ENCODE results near the gene ANKRD31. TPM values are rescaled to one million over a fixed set of nuclear protein-coding genes. Genes with fewer than 3 reads are reported as not detected.

Gene ANKRD31
- total RNA-seq, 1 experiment from 2014 or later = 0.30 TPM

DNA sequence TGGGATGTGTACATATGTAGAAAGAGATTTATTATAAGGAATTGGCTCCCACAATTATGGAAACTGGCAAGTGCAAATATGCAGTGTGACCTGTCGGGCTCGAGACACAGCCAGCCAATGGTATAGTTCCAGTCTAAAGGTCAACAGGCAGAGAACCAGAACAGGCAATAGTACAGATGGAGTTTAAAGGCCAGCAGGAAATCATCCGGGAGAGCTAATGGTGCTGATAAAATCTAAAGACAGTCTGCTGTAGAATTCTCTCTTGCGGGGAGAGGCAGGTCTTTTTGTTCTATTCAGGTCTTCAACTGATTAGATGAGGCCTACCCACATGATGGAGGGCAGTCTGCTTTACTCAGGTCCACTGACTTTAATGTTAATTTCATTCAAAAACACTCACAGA is 21.8 kb downstream of the ANKRD31 start (continued):
- no peak for TF ChIP-seq TCF7L2 (IDR thresholded peaks at IDR 0.05; ENCODE audit: borderline replicate concordance, extremely low read depth, insufficient read depth, insufficient read length)
- no peak for TF ChIP-seq ZBTB33 (IDR thresholded peaks at IDR 0.05; ENCODE audit: extremely low read depth, insufficient replicate concordance, low read length)
- no peak for TF ChIP-seq SP1 (IDR thresholded peaks at IDR 0.05; ENCODE audit: low read depth)
- TF ChIP-seq POLR2A (IDR thresholded peaks at IDR 0.05; ENCODE audit: borderline replicate concordance, extremely low read depth, insufficient read depth, insufficient read length) = no peak
- no peak for TF ChIP-seq JUND (IDR thresholded peaks at IDR 0.05)
- TF ChIP-seq SIN3A (IDR thresholded peaks at IDR 0.05; ENCODE audit: low read depth) = no peak
- no peak for TF ChIP-seq FOSL1 (IDR thresholded peaks at IDR 0.05; ENCODE audit: low read depth)
- TF ChIP-seq EZH2phosphoT487 (IDR thresholded peaks at IDR 0.05; ENCODE audit: borderline replicate concordance) = no peak
- no peak for TF ChIP-seq CBX3 (IDR thresholded peaks at IDR 0.05; ENCODE audit: low read depth)
- no peak for TF ChIP-seq SRF (IDR thresholded peaks at IDR 0.05; ENCODE audit: low read depth)
- TF ChIP-seq, protein P1, sequence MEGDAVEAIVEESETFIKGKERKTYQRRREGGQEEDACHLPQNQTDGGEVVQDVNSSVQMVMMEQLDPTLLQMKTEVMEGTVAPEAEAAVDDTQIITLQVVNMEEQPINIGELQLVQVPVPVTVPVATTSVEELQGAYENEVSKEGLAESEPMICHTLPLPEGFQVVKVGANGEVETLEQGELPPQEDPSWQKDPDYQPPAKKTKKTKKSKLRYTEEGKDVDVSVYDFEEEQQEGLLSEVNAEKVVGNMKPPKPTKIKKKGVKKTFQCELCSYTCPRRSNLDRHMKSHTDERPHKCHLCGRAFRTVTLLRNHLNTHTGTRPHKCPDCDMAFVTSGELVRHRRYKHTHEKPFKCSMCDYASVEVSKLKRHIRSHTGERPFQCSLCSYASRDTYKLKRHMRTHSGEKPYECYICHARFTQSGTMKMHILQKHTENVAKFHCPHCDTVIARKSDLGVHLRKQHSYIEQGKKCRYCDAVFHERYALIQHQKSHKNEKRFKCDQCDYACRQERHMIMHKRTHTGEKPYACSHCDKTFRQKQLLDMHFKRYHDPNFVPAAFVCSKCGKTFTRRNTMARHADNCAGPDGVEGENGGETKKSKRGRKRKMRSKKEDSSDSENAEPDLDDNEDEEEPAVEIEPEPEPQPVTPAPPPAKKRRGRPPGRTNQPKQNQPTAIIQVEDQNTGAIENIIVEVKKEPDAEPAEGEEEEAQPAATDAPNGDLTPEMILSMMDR (IDR thresholded peaks at IDR 0.05 in 2 of 3, conservative IDR thresholded peaks at IDR 0.05 in 1 of 3; ENCODE audit: borderline replicate concordance in 1 of 3, insufficient read depth in 1 of 3, low read depth in 2 of 3, low read length in 2 of 3) = no peak

DNA sequence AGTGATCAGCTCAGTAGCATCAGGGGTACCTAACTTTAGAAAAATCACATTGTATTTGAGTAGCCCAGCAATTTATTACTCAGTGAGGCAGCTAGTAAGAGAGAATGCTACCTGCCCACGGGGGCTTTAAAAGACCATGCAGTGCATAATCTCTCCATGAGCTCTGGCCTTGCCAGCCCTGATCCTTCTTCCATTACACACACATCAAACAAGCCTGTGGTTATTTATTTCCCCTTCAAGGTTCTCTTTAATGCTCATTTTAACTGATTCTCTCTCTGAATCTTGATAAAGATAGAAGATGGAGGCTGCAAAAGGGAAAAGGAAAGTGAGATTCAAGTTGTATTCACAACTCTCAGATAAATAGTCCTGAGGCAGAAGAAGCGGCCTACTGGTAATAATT is 22.3 kb downstream of the ANKRD31 start:
- Histone ChIP-seq H4K20me1 (ENCODE audit: insufficient read depth) (no peaks in the 10 kb centered on the region), H3K4me2 (ENCODE audit: low read length) (no peak overlapping the region), H3K9me3 (ENCODE audit: control insufficient read depth in 1 of 2, insufficient read depth in 1 of 2, low read depth in 1 of 2, low read length in 2 of 2) (no peaks in the 10 kb centered on the region), H3K27ac (ENCODE audit: low read depth, low read length) (no peak overlapping the region), H3K4me3 (replicated peaks in 1 of 2; ENCODE audit: low read depth in 1 of 2, low read length in 2 of 2) (no peak overlapping the region), H3K4me1 (ENCODE audit: control insufficient read depth in 1 of 2, insufficient read depth in 2 of 2, low read length in 2 of 2) (no peaks in the 10 kb centered on the region), H3K9me2 (ENCODE audit: insufficient read depth) (no peaks in the 10 kb centered on the region), H3K79me2 (ENCODE audit: insufficient read depth, low read length) (no peaks in the 10 kb centered on the region), H3K36me3 (ENCODE audit: control insufficient read depth in 1 of 2, insufficient read depth in 2 of 2, low read length in 2 of 2) (no peaks in the 10 kb centered on the region), H3K27me3 (ENCODE audit: insufficient read depth, low read length) (no peaks in the 10 kb centered on the region), H2AFZ (ENCODE audit: low read depth, low read length, poor library complexity, severe bottlenecking) (no peak overlapping the region), H3K9ac (ENCODE audit: low read length) (no peak overlapping the region)
- intact Hi-C loops (cut with micrococcal nuclease) = no loop called here
- RAD21 ChIA-PET (ENCODE audit: low non-redundant PET in 1 of 2, low total read pairs in 2 of 2, uncharacterized antibody in 2 of 2, unreplicated experiment in 2 of 2) = no interaction called here
- CTCF ChIA-PET = no interaction called here
- BruUV-seq (replicated peaks) = no TSS peak
- POLR2A ChIA-PET = no interaction called here
- ATAC-seq (no peak), DNase-seq (ENCODE audit: low read depth, low spot score) (no peak)
- TF ChIP-seq SRF (IDR thresholded peaks at IDR 0.05; ENCODE audit: low read depth) (no peak), FOSL1 (IDR thresholded peaks at IDR 0.05; ENCODE audit: low read depth) (no peak), EZH2 (IDR thresholded peaks at IDR 0.05) (no peak), EZH2phosphoT487 (IDR thresholded peaks at IDR 0.05; ENCODE audit: borderline replicate concordance) (no peak), ZFX (IDR thresholded peaks at IDR 0.05) (no peak), SIN3A (IDR thresholded peaks at IDR 0.05; ENCODE audit: low read depth) (no peak), POLR2AphosphoS5 (IDR thresholded peaks at IDR 0.05; ENCODE audit: low read depth, low read length) (no peak), CEBPB (IDR thresholded peaks at IDR 0.05; ENCODE audit: low read depth) (no peak), POLR2A (IDR thresholded peaks at IDR 0.05; ENCODE audit: borderline replicate concordance, extremely low read depth, insufficient read depth, insufficient read length) (no peak), YY1 (IDR thresholded peaks at IDR 0.05; ENCODE audit: extremely low read depth, insufficient replicate concordance, low read depth, low read length) (no peak), CBX3 (IDR thresholded peaks at IDR 0.05; ENCODE audit: low read depth) (no peak)
- TF ChIP-seq, protein P2, sequence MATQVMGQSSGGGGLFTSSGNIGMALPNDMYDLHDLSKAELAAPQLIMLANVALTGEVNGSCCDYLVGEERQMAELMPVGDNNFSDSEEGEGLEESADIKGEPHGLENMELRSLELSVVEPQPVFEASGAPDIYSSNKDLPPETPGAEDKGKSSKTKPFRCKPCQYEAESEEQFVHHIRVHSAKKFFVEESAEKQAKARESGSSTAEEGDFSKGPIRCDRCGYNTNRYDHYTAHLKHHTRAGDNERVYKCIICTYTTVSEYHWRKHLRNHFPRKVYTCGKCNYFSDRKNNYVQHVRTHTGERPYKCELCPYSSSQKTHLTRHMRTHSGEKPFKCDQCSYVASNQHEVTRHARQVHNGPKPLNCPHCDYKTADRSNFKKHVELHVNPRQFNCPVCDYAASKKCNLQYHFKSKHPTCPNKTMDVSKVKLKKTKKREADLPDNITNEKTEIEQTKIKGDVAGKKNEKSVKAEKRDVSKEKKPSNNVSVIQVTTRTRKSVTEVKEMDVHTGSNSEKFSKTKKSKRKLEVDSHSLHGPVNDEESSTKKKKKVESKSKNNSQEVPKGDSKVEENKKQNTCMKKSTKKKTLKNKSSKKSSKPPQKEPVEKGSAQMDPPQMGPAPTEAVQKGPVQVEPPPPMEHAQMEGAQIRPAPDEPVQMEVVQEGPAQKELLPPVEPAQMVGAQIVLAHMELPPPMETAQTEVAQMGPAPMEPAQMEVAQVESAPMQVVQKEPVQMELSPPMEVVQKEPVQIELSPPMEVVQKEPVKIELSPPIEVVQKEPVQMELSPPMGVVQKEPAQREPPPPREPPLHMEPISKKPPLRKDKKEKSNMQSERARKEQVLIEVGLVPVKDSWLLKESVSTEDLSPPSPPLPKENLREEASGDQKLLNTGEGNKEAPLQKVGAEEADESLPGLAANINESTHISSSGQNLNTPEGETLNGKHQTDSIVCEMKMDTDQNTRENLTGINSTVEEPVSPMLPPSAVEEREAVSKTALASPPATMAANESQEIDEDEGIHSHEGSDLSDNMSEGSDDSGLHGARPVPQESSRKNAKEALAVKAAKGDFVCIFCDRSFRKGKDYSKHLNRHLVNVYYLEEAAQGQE (IDR thresholded peaks at IDR 0.05; ENCODE audit: low read depth) = no peak

All from HCT116 (cell line).